GM08714 (cell line): ENCODE results near the gene MB21D2.

Experiments
- H3K4me3 ChIP-seq: fragments of 200-500 bp; sonication (Bioruptor generic); 2 replicates; pipeline ENCODE4 v1.5.1; 2014; ENCODE audit warnings: mild to moderate bottlenecking, low read length, inconsistent platforms
- ZNF274 ChIP-seq: IDR thresholded peaks from 2 replicates; pipeline ENCODE4 v1.6.1; 2012; ENCODE audit warnings: mild to moderate bottlenecking, low read depth, low read length

The MB21D2 gene

GRCh38 chr3:192844486-192844765, 73.2 kb downstream of the MB21D2 start:
- no peak for TF ChIP-seq ZNF274
- no peak overlapping the region for H3K4me3 ChIP-seq

GRCh38 chr3:192843723-192844485, 73.8 kb downstream of the MB21D2 start:
- no peak for TF ChIP-seq ZNF274
- H3K4me3 ChIP-seq, result no peak overlapping the region

GRCh38 chr3:192843119-192843518, 74.5 kb downstream of the MB21D2 start:
- no peak overlapping the region for H3K4me3 ChIP-seq

GRCh38 chr3:192842711-192843110, 74.9 kb downstream of the MB21D2 start:
- TF ChIP-seq ZNF274, result no peak
- H3K4me3 ChIP-seq, result no peak overlapping the region

More at GRCh38 chr3:192843119-192843518, 74.5 kb downstream of the MB21D2 start:
- no peak for TF ChIP-seq ZNF274

GRCh38 chr3:192842138-192842537, 75.5 kb downstream of the MB21D2 start:
- TF ChIP-seq ZNF274, result no peak
- no peak overlapping the region for H3K4me3 ChIP-seq

GRCh38 chr3:192841428-192841827, 76.2 kb downstream of the MB21D2 start:
- no peak for TF ChIP-seq ZNF274
- H3K4me3 ChIP-seq, result no peak overlapping the region

GRCh38 chr3:192840143-192840836, 77.4 kb downstream of the MB21D2 start:
- no peak for TF ChIP-seq ZNF274
- no peak overlapping the region; the same call in 1 of the 2 replicates for H3K4me3 ChIP-seq

- no peak for TF ChIP-seq ZNF274
- H3K4me3 ChIP-seq, result no peak overlapping the region
Observed at GRCh38 chr3:192835818-192836815, 81.5 kb downstream of the MB21D2 start.

- no peak for TF ChIP-seq ZNF274
- no peak overlapping the region for H3K4me3 ChIP-seq
Observed at GRCh38 chr3:192834428-192834827, 83.2 kb downstream of the MB21D2 start.

GRCh38 chr3:192833177-192833890, 84.3 kb downstream of the MB21D2 start:
- H3K4me3 ChIP-seq, result no peak overlapping the region
- TF ChIP-seq ZNF274, result no peak

GRCh38 chr3:192831801-192832347, 85.8 kb downstream of the MB21D2 start:
- TF ChIP-seq ZNF274, result no peak
- no peak overlapping the region for H3K4me3 ChIP-seq

- no peak for TF ChIP-seq ZNF274
- H3K4me3 ChIP-seq, result no peak overlapping the region
Observed at GRCh38 chr3:192831111-192831644, 86.5 kb downstream of the MB21D2 start.
